PC-9 (cell line): ENCODE data around the gene SCRN2.

ENCODE experiments used
- CTCF ChIP-seq: fragments of 200-600 bp; sonication (generic); conservative IDR thresholded peaks from 2 replicates; pipeline ENCODE4 v1.6.1; 2017; ENCODE audit warnings: mixed run types, antibody characterized with exemption, mild to moderate bottlenecking, moderate library complexity
- EZH2 ChIP-seq: fragments of 200-600 bp; sonication (generic); IDR thresholded peaks from 2 replicates; pipeline ENCODE4 v1.8.0; 2017; ENCODE audit warnings: antibody characterized with exemption, low read depth

- TF ChIP-seq EZH2 (no peak), CTCF (no peak)
Observed at GRCh38 chr17:47862621-47863440, 21.8 kb upstream of the SCRN2 start.
